ENCODE data around the gene SERPINA5. TPM values are rescaled to one million over a fixed set of nuclear protein-coding genes. Genes with fewer than 3 reads are reported as not detected.

SERPINA5 gene
- total RNA-seq, 4 donors from 2014 or later: 0.32 to 37.6 (median 1.5) TPM; not detected in 1

DNA sequence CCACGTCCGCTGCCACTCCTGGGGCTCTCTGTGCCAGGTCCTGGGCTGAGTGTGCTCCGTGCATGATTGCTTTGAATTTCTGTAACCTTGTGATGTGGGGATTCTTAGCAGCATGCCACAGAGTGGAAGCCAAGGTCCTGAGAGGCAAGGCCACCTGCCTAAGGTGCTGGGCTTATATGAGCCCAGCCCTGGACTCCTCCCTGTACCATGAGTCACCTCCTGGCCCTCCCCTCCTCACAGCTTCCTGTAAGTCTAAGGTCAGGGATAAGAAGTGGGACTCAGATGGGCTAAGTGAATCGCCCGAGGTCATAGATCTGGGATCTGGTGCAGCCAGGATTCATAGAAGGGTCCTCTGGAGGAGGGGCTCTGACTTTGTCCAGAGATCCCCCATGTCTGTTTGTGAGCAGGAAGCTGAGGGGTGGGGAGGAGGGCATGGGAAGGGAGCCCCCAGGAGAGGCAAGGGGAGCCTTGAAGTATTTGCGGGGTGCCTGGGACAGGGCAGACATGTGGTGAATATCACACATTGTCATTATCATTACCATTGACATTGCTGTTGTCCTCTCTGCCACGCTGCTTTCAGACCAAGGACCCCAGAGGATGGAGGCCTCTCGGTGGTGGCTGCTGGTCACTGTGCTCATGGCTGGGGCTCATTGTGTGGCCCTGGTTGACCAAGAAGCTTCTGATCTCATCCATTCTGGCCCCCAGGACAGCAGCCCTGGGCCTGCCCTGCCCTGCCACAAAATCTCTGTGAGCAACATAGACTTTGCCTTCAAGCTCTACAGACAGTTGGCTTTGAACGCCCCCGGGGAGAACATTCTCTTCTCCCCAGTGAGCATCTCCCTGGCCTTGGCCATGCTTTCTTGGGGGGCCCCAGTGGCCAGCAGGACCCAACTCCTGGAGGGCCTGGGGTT, 59.8 kb downstream of the SERPINA5 start:
- Histone ChIP-seq H3K36me3 (no peaks in the 10 kb centered on the region), H3K4me1 (no peaks in the 10 kb centered on the region), H3K27me3 (no peaks in the 10 kb centered on the region), H3K4me3 (no peak overlapping the region), H3K27ac (no peak overlapping the region), H3K9me3 (no peaks in the 10 kb centered on the region)
- intact Hi-C loops (cut with DNase I; ENCODE audit: low total_unique reads) (no loop called here), in situ Hi-C loops (cut with MboI; ENCODE audit: low pct_ligation_motif_present in 1 of 4, low pct_unique_long_range_greater_than_20kb in 1 of 4, low sequenced_read_pairs in 3 of 4) (no loop called here)
- DNase-seq: no peak
- WGBS, 2 donors (ENCODE audit: low coverage in 1 of 2): 76% methylated on average over 9 of the region's 10 CpGs; no CpG with 5 or more reads in 1 of the 2 donors
- TF ChIP-seq EP300 (IDR thresholded peaks at IDR 0.05; ENCODE audit: low read depth) (no peak), POLR2AphosphoS5 (IDR thresholded peaks at IDR 0.05) (no peak), POLR2A (IDR thresholded peaks at IDR 0.05) (no peak)
- TF ChIP-seq, protein P1, sequence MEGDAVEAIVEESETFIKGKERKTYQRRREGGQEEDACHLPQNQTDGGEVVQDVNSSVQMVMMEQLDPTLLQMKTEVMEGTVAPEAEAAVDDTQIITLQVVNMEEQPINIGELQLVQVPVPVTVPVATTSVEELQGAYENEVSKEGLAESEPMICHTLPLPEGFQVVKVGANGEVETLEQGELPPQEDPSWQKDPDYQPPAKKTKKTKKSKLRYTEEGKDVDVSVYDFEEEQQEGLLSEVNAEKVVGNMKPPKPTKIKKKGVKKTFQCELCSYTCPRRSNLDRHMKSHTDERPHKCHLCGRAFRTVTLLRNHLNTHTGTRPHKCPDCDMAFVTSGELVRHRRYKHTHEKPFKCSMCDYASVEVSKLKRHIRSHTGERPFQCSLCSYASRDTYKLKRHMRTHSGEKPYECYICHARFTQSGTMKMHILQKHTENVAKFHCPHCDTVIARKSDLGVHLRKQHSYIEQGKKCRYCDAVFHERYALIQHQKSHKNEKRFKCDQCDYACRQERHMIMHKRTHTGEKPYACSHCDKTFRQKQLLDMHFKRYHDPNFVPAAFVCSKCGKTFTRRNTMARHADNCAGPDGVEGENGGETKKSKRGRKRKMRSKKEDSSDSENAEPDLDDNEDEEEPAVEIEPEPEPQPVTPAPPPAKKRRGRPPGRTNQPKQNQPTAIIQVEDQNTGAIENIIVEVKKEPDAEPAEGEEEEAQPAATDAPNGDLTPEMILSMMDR (IDR thresholded peaks at IDR 0.05): no peak

DNA sequence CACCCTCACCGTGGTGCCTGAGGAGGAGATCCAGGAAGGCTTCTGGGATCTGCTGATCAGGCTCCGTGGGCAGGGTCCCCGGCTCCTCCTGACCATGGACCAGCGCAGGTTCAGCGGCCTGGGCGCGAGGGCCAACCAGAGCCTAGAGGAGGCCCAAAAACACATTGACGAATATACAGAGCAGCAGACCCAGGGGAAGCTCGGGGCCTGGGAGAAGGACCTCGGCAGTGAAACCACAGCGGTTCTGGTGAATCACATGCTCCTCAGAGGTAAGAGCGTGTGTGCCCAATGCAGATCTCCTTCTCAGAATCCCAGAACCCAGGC, 60.4 kb downstream of the SERPINA5 start:
- H3K36me3 ChIP-seq: no peaks in the 10 kb centered on the region
- H3K27ac ChIP-seq: no peak overlapping the region
- H3K9me3 ChIP-seq: no peaks in the 10 kb centered on the region
- no peak for DNase-seq
- no peak overlapping the region for H3K4me3 ChIP-seq
- TF ChIP-seq, protein P1 (IDR thresholded peaks at IDR 0.05): no peak
- TF ChIP-seq POLR2AphosphoS5 (IDR thresholded peaks at IDR 0.05) (no peak), EP300 (IDR thresholded peaks at IDR 0.05; ENCODE audit: low read depth) (no peak), POLR2A (IDR thresholded peaks at IDR 0.05) (no peak)
- in situ Hi-C loops (cut with MboI; ENCODE audit: low pct_ligation_motif_present in 1 of 4, low pct_unique_long_range_greater_than_20kb in 1 of 4, low sequenced_read_pairs in 3 of 4): no loop called here
- 97% methylated on average over 12 of the region's 12 CpGs; no CpG with 5 or more reads in 1 of the 2 donors for WGBS, 2 donors (ENCODE audit: low coverage in 1 of 2)
- intact Hi-C loops (cut with DNase I; ENCODE audit: low total_unique reads): no loop called here
- H3K27me3 ChIP-seq: no peaks in the 10 kb centered on the region
- no peaks in the 10 kb centered on the region for H3K4me1 ChIP-seq

Other genes with a start within 250 kb of the SERPINA5 start
- gene SERPINA2, start 214.7 kb upstream of the SERPINA5 start, total RNA-seq: not detected
- 100 to 1,000 TPM in 1 of 4 donors, 10 to 100 TPM in 3; 35.2 to 107 (median 61.0) TPM for gene SERPINA1, start 192.8 kb upstream of the SERPINA5 start, total RNA-seq
- under 1 TPM in 1 of 4 donors, not detected in 3; 0.27 TPM for gene SERPINA11, start 128.6 kb upstream of the SERPINA5 start, total RNA-seq
- not detected for gene SERPINA9, start 105.2 kb upstream of the SERPINA5 start, total RNA-seq
- gene SERPINA12, start 72.0 kb upstream of the SERPINA5 start, total RNA-seq: not detected
- gene SERPINA4, start 20.0 kb upstream of the SERPINA5 start, total RNA-seq: not detected
- gene SERPINA3, start 31.0 kb downstream of the SERPINA5 start, total RNA-seq: 10 to 100 TPM; 16.0 to 72.7 (median 22.6) TPM
- under 1 TPM in 1 of 4 donors, not detected in 3; 0.32 TPM for gene GSC, start 188.7 kb downstream of the SERPINA5 start, total RNA-seq